CD4-positive, alpha-beta T cell treated with Interleukin-17A for 4 hours (primary cell): Measurements from ENCODE around the gene PDE4D.
"Not testable (repeated sequence)": the region's sequence is repeated elsewhere in the genome, so short reads cannot be mapped to it uniquely, and the experiment has no call there.

ENCODE experiments used
- DNase-seq: peaks from one replicate; pipeline ENCODE4 v3.0.0-alpha.2; 2020; ENCODE audit warnings: mixed read lengths

PDE4D gene

GRCh38 chr5:59016925-59017324, 876.6 kb downstream of the PDE4D start:
- no peak for DNase-seq

- DNase-seq = no peak
Observed at GRCh38 chr5:59008816-59009473, 884.6 kb downstream of the PDE4D start.

GRCh38 chr5:59007460-59008063, 886.0 kb downstream of the PDE4D start:
- no peak for DNase-seq

DNA sequence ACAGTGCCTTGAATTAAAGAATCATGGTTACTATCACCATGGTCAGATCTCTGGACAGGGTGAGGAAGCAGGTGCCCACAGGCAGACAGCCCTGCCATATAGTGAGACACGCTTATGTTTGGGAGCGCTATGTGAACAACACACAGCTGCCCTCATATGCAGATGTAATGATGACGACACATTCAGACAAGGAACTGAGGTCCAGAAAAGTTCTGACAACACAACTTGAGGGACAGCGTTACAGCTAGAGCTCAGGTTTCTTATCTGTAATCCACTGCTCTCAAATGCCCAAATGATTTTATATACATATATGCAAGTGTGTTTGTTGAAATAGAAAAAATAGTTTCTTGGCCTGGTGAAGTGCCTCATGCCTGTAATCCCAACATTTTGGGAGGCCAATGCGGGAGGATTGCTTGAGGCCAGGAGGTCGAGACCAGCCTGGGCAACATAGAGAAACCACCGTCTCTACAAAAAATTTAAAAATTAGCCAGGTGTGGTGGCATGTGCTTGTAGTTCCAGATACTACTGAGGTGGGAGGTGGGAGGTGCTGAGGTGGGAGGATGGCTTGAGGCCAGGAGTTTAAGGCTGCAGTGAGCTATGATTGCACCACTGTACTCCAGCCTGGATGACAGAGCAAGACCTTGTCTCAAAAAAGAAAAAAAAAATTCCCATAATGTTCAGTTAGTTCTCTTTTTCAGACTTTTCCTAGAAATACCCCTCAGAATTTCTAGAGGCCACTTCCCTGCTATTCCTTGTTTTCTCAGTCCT, 887.4 kb downstream of the PDE4D start:
- DNase-seq = no peak

GRCh38 chr5:59003641-59004040, 889.9 kb downstream of the PDE4D start:
- DNase-seq = no peak

GRCh38 chr5:59003124-59003523, 890.4 kb downstream of the PDE4D start:
- no peak for DNase-seq

DNA sequence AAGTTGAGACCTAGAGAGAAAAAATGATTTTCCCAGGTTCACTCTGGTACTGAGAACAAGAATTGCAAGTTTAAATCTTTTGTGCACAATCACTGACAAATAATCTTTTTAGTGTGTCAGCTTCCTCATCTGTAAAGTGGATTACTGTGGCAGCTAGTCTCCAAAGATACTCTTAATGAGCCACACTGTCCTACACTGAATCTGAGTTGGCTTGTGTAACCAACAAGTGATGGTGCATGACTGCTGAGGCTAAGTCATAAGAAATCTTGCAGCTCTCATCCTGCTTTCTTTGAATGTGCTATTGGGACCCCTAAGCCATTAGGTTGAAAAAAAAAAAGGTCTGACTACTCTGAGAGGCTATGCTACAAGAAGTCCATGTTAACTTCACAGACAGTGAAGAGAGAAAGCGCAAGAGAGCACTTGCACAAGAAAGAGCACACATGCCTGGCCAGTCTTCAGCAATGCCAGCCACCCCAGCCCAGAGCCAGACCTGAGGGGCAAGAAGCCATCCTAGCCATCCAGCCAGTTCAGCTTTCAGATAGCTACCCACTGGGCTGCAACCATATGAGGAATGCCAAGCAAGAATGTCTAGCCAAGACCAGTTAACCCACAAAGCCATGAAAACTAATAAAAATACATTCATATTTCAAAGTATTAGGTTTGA, 891.2 kb downstream of the PDE4D start:
- no peak for DNase-seq

DNA sequence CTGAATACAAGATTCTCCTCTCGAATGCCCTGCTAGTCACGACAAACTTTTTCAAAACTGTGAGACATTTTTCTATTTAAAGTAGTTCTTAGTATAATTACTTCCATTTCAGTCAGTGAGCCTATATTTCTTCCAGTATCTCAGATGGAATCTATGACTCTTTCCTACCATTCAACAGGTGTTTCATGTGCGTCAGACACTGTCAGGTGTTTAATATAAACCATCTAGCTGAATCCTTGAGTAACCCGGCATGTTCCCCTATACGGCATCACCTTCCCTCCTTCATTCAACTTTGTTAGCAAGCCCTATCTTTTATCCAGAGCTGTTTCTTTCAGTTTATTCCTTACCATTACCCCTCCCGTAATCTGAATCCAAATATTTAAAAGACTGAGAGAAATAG, 891.8 kb downstream of the PDE4D start:
- no peak for DNase-seq

- DNase-seq = no peak
Observed at GRCh38 chr5:59001154-59001553, 892.4 kb downstream of the PDE4D start.

DNA sequence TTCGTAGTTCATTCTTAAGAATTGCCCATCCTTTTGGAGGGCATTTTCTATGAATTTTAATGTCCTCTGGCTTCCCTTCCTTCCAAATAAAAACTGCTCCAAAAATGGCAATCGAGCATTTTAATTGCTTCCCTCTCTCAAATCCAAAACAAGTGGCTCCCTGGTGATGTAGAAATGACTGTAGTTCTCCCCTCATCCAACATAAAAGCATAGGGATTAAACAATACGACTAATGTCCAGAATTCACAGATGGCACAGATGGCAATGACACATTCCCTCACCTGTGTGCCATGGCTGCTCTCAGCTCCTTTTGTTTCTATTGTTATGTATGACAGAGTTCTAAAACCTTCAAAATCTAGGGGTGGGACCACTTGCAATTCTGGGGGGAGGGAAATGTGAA, 893.3 kb downstream of the PDE4D start:
- DNase-seq = no peak

DNA sequence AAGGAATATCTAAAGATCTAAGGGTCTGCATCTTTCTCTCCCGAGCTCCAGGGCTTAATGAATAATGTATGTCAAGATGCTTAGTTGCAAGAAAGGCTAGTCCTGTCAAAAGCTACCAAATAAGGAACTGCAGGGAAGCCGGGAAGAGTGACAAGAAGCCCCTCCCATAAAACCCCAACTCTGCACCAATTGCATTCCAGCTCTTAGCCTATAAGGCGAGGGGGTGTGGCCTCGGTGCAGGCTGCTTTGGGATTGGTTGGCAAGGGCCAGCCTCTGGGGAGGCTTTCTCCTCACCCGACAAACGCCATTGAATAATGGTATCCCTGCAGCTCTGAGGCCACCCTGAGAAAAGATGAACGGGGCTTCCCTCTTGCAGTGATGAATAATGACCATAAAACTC, 893.7 kb downstream of the PDE4D start:
- DNase-seq = no peak

- DNase-seq = no peak
Observed at GRCh38 chr5:58998544-58998943, 895.0 kb downstream of the PDE4D start.

DNA sequence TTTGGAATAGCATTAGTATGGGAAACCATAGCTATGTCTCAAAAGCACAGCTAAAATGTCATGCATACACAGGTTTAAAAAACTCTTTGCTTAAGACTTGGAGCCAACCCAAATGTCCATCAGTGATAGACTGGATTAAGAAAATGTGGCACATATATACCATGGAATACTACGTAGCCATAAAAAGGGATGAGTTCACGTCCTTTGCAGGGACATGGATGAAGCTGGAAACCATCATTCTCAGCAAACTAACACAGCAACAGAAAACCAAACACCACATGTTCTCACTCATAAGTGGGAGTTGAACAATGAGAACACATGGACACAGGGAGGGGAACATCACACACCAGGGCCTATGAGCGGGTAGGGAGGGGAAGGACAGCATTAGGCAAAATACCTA, 897.7 kb downstream of the PDE4D start:
- not testable (repeated sequence) for DNase-seq

DNA sequence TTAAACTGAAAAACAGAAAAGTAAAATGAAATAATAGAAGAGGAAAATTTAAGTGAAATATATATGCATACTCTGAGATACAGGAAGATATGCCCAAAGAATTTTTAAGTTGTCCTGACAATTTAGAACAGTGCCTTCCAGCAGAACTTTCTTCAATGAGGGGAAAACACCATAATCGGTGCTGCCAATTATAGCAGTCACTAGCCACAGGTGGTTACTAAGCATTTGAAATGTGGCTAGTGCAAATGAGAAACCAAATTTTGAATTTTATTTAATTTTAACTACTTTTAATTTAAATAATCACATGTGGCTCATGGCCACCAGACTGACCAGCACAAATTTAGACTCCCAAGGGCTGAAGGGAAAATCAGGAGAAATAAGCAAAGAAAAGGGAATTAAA, 900.1 kb downstream of the PDE4D start:
- no peak for DNase-seq

DNA sequence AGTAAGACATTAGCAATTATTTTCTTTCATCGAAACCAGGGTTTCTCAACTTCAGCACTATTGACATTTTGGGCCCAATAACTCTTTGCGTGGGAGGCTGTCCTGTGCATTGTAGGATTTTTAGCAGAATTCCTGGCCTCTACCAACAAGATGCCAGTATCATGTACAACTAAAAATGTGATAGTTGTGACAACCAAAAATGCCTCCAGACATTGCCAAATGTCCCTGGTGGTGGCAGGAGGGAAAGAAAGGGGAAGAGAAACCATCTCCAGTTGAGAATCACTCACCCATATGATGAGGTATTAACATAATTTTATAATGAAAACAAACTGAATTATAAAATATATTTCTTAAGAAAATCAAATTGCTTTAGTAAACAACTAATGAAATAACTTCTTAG, 904.6 kb downstream of the PDE4D start:
- no peak for DNase-seq

DNA sequence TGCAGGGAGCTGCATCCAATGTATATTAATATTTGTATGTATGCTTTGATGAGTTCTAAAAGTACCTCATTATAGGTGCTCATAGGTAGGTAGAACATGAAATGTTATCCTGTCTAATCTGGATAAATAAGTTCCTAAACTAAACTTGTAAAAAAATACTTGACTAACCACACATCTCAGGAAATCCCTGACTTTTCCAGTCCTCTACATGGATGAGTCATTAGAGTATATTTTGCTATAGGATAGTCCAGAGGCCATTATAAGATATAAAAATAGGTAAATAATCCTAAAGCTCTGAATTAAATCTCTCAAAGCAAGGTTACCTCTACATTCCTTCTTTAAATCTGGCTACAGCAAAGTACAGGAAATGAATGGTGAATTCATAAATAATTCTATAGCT, 906.3 kb downstream of the PDE4D start:
- no peak for DNase-seq

- DNase-seq = no peak
Observed at GRCh38 chr5:58986281-58986680, 907.2 kb downstream of the PDE4D start.

- DNase-seq = no peak
Observed at GRCh38 chr5:58985759-58986158, 907.8 kb downstream of the PDE4D start.

- no peak for DNase-seq
Observed at GRCh38 chr5:58985311-58985710, 908.2 kb downstream of the PDE4D start.

- DNase-seq = no peak
Observed at GRCh38 chr5:58983526-58984452, 909.7 kb downstream of the PDE4D start.

DNA sequence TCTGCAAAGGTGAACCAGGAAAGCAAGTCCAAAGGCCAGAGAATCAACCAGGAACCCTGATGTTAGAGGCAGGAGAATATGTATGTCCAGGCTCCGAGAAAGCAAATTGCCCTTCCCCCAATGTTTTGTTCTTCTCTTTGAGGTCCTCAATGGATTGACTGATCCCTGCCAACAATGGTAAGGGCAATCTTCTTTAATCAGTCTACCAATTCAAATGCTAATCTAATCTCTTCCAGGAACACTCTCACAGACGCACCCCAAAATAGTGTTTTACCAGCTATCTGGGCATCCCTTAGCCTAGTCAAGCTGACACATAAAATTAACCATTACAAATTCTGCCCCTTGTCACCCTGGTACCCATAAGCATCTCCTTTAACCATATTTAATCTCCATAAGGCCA, 912.6 kb downstream of the PDE4D start:
- DNase-seq = no peak

DNA sequence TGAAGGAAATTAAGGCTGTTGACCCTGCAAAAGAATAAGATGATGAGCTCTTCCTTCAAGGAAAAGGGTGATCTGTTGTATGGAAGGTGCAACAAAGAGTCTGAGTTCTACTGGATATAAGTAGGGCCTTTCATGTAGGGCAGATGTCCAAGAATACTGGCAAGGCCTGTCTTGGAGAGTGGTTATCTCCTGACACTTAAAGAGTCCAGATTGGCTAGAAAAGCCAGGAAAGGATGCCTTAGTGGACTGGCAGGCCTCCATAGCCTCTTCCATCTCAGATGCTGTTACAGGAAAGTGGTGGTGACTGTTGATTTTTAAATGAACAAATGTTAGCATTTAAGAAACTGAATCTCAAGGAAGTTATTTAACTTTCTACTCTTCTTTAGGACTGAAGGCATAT, 914.4 kb downstream of the PDE4D start:
- DNase-seq = no peak

- no peak for DNase-seq
Observed at GRCh38 chr5:58974601-58975000, 918.9 kb downstream of the PDE4D start.
